ENCODE measurements around the gene UBE2G2. TPM values are rescaled to one million over a fixed set of nuclear protein-coding genes. Genes with fewer than 3 reads are reported as not detected.

The UBE2G2 gene
- total RNA-seq, 1 experiment from 2014 or later = 159 TPM

- H3K4me1 ChIP-seq (ENCODE audit: insufficient read depth, low read length) = peaks cover 30% of the 10 kb centered on the region
- BruUV-seq (replicated peaks) = no TSS peak
- TF ChIP-seq EZH2 (IDR thresholded peaks at IDR 0.05; ENCODE audit: low read length, unreplicated experiment) (no peak), EZH2phosphoT487 (IDR thresholded peaks at IDR 0.05; ENCODE audit: borderline replicate concordance, low read length) (no peak), CTCF (conservative IDR thresholded peaks at IDR 0.05; ENCODE audit: low read depth, low read length) (no peak)
- CTCF ChIA-PET = no interaction called here
- intact Hi-C loops (cut with micrococcal nuclease) = no loop called here
- no peak overlapping the region for H2AFZ ChIP-seq (ENCODE audit: low read length)
- DNase-seq = no peak
- ATAC-seq = no peak
- no peaks in the 10 kb centered on the region for H3K27me3 ChIP-seq (ENCODE audit: low read length)
- peaks cover 15% of the 10 kb centered on the region for H3K36me3 ChIP-seq (ENCODE audit: low read depth, low read length)
- H4K20me1 ChIP-seq (ENCODE audit: low read length) = no peaks in the 10 kb centered on the region
- peak overlapping the region; percentile 55 for H3K27ac ChIP-seq (ENCODE audit: low read length)
- POLR2A ChIA-PET (ENCODE audit: unreplicated experiment) = no interaction called here
- H3K9ac ChIP-seq (ENCODE audit: low read length) = no peak overlapping the region
- H3K4me2 ChIP-seq (ENCODE audit: low read length) = peak overlapping the region; percentile 75
- no peaks in the 10 kb centered on the region for H3K79me2 ChIP-seq (ENCODE audit: low read length)
- peak overlapping the region; percentile 36; the same call in 1 of the 2 replicates for H3K4me3 ChIP-seq (ENCODE audit: low read length)
- H3K9me3 ChIP-seq (ENCODE audit: low read length) = no peaks in the 10 kb centered on the region
- no peaks in the 10 kb centered on the region for H3K9me2 ChIP-seq (replicated peaks; ENCODE audit: low read length)
- H3F3A ChIP-seq (ENCODE audit: low read length, unreplicated experiment) = peaks cover 8% of the 10 kb centered on the region
Measured at GRCh38 chr21:44766014-44766817, 35.4 kb downstream of the UBE2G2 start.

DNA sequence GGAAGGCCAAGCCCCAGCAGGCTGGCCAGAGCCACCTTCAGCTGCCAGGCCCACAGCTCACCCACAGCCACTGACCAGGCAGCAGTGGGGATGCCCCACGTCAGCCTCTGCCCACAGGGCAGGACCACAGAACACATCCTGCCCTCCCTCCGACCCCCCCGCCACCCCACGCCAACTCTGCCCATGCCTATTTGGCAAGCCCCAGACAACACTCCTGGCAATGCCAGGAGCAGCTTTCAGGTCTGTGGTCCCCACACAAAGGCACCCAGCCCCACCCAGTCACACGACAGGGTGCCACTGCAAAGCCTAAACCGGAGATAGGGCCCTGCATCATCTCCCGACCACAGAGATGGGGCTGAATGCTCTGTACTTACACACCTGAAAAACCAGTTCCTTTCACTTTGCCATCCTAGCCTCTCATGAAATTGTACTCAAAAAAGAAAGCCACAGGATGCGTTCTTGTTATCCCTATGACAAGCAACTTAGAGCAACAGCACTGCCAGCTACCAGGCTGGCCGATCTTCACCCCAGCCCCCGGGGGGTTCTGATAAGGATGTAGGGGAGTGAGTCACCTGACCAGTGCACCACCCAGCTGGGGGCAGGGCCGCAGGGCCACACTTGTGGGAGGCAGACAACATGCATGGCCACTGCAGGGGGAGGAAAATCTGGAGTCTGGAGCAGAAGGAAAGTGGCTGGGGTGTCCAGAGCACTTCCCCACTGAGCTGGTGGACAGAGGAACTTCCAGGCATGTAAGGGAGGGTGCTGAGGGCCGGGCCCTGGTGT, 36.2 kb downstream of the UBE2G2 start:
- POLR2A ChIA-PET (ENCODE audit: unreplicated experiment) = interaction anchor here (0.5 to 0.6 kb wide), 3 partner anchors 10 to 325 kb away, joined by 3 to 4 read pairs (median 4); no protein-coding TSS in a partner anchor
- ATAC-seq (peak; percentile 60), DNase-seq (peak; percentile 88)
- Histone ChIP-seq H3K4me2 (ENCODE audit: low read length) (peak overlapping the region; percentile 75), H4K20me1 (ENCODE audit: low read length) (no peaks in the 10 kb centered on the region), H3K4me3 (ENCODE audit: low read length) (peak overlapping the region; percentile 36; the same call in 1 of the 2 replicates), H3K9ac (ENCODE audit: low read length) (no peak overlapping the region), H3K27me3 (ENCODE audit: low read length) (no peaks in the 10 kb centered on the region), H3K36me3 (ENCODE audit: low read depth, low read length) (peaks cover 9% of the 10 kb centered on the region), H3K79me2 (ENCODE audit: low read length) (no peaks in the 10 kb centered on the region), H3K9me3 (ENCODE audit: low read length) (no peaks in the 10 kb centered on the region), H3F3A (ENCODE audit: low read length, unreplicated experiment) (peaks cover 8% of the 10 kb centered on the region), H2AFZ (ENCODE audit: low read length) (no peak overlapping the region), H3K4me1 (ENCODE audit: insufficient read depth, low read length) (peaks cover 30% of the 10 kb centered on the region), H3K27ac (ENCODE audit: low read length) (peak overlapping the region; percentile 56), H3K9me2 (replicated peaks; ENCODE audit: low read length) (no peaks in the 10 kb centered on the region)
- CTCF ChIA-PET = no interaction called here
- intact Hi-C loops (cut with micrococcal nuclease) = no loop called here
- no peak for TF ChIP-seq EZH2 (IDR thresholded peaks at IDR 0.05; ENCODE audit: low read length, unreplicated experiment)
- no peak for TF ChIP-seq EZH2phosphoT487 (IDR thresholded peaks at IDR 0.05; ENCODE audit: borderline replicate concordance, low read length)
- TF ChIP-seq CTCF (conservative IDR thresholded peaks at IDR 0.05; ENCODE audit: low read depth, low read length) = no peak
- BruUV-seq (replicated peaks) = no TSS peak
